Stomach (tissue), 4 donors: ENCODE results near the gene PCDHGA10.

Experiments
- CTCF ChIP-seq, 7 experiments: fragments of 450-650 bp in 4 of 7; fragments of 200-600 bp in 3 of 7; sonication (generic) in 3 of 7; IDR thresholded peaks; one replicate each; pipeline ENCODE4 v1.5.1; 2016 to 2019; ENCODE audit warnings: antibody characterized with exemption in 7 of 7, control low read depth in 2 of 7, mild to moderate bottlenecking in 1 of 7
- EP300 ChIP-seq: sonication (generic); formaldehyde crosslinking; IDR thresholded peaks from one replicate; pipeline ENCODE4 v1.6.1; 2017; ENCODE audit warnings: antibody characterized with exemption
- POLR2A ChIP-seq, 4 donors: fragments of 450-650 bp; IDR thresholded peaks; one replicate each; pipeline ENCODE4 v1.6.1; 2016; ENCODE audit warnings: antibody characterized with exemption in 4 of 4, control low read depth in 2 of 4, mild to moderate bottlenecking in 1 of 4, moderate library complexity in 1 of 4
- POLR2AphosphoS5 ChIP-seq, 3 donors: sonication (generic); formaldehyde crosslinking; IDR thresholded peaks; one replicate each; pipeline ENCODE4 v1.6.1; 2016; ENCODE audit warnings: antibody characterized with exemption in 3 of 3

GRCh38 chr5:141363952-141364660, 48.7 kb upstream of the PCDHGA10 start, which contains the start of gene PCDHGA5:
- TF ChIP-seq CTCF (IDR thresholded peaks at IDR 0.05) (no peak), POLR2A (IDR thresholded peaks at IDR 0.05) (no peak), EP300 (no peak), POLR2AphosphoS5 (IDR thresholded peaks at IDR 0.05) (no peak)
